Subcutaneous abdominal adipose tissue (tissue), 5 donors: ENCODE results near the gene WBP2NL.
A peak's percentile ranks its signal among the peaks of the same experiment; 100 is the strongest.
"Not testable (repeated sequence)": the region's sequence is repeated elsewhere in the genome, so short reads cannot be mapped to it uniquely, and the experiment has no call there.

ENCODE experiments used
- H3K27ac ChIP-seq: one replicate; pipeline ENCODE4 v1.7.0; 2013; ENCODE audit warnings: low read depth, mild to moderate bottlenecking, inconsistent platforms, low read length, moderate library complexity
- H3K27me3 ChIP-seq, 5 donors: one replicate each; pipeline ENCODE4 v1.7.0; 2013; ENCODE audit warnings: low read length in 5 of 5, inconsistent platforms in 1 of 5; ENCODE audit not compliant: control insufficient read depth in 5 of 5, insufficient read depth in 4 of 5
- H3K36me3 ChIP-seq, 5 donors: one replicate each; pipeline ENCODE4 v1.7.0; 2013; ENCODE audit warnings: low read length in 5 of 5; ENCODE audit not compliant: control insufficient read depth in 5 of 5, insufficient read depth in 5 of 5
- H3K4me1 ChIP-seq, 5 donors: one replicate each; pipeline ENCODE4 v1.7.0; 2013; ENCODE audit warnings: low read length in 5 of 5, mild to moderate bottlenecking in 3 of 5, moderate library complexity in 1 of 5; ENCODE audit not compliant: control insufficient read depth in 5 of 5, insufficient read depth in 5 of 5
- H3K4me3 ChIP-seq, 5 donors: one replicate each; pipeline ENCODE4 v1.7.0; 2013; ENCODE audit warnings: low read length in 5 of 5, low read depth in 1 of 5
- H3K9ac ChIP-seq, 5 donors: one replicate each; pipeline ENCODE4 v1.7.0; 2013; ENCODE audit warnings: low read length in 5 of 5, mild to moderate bottlenecking in 4 of 5, moderate library complexity in 3 of 5
- H3K9me3 ChIP-seq, 5 donors: one replicate each; pipeline ENCODE4 v1.7.0; 2013; ENCODE audit warnings: low read length in 5 of 5; ENCODE audit not compliant: control insufficient read depth in 5 of 5
- donor health status: healthy.
- donor health status: healthy.
- donor health status: healthy.
- donor health status: healthy.
- donor health status: healthy.

Gene WBP2NL

GRCh38 chr22:41998361-41999261 is at the start of gene WBP2NL:
TSS of gene WBP2NL (plus strand) at chr22:41998788. CDS start at chr22:41998819, 31 bp downstream.
- peaks cover 0 to 9% (median 0%) of the 10 kb centered on the region in 5 donors for H3K36me3 ChIP-seq
- H3K9ac ChIP-seq, result peak within 1 kb of the TSS in 3 of 5 donors; percentile 47 to 71 (median 56)
- H3K27me3 ChIP-seq, result no peaks in the 10 kb centered on the region
- H3K4me3 ChIP-seq, result peak within 1 kb of the TSS; percentile 70 to 82 (median 79)
- no peak within 1 kb of the TSS for H3K27ac ChIP-seq
- peaks cover 0 to 12% (median 0%) of the 10 kb centered on the region in 5 donors for H3K9me3 ChIP-seq
- peaks cover 0 to 20% (median 13%) of the 10 kb centered on the region in 5 donors for H3K4me1 ChIP-seq

DNA sequence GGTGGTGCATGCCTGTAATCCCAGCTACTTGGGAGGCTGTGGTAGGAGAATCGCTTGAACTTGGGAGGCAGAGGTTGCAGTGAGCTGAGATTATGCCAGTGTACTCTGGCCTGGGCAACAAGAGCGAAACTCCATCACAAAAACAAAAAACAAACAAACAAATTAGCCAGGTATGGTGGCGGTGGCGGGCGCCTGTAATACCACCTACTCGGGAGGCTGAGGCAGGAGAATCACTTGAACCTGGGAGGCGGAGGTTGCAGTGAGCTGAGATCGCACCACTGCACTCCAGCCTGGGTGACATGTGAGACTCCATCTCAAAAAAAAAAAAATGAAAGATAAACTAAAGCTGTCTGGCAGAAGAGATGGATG is 49.7 kb upstream of the WBP2NL start:
- H3K36me3 ChIP-seq, H3K9ac ChIP-seq, H3K9me3 ChIP-seq, H3K4me3 ChIP-seq, H3K27ac ChIP-seq: not testable (repeated sequence)
- H3K4me1 ChIP-seq, result peaks cover 0 to 20% (median 15%) of the 10 kb centered on the region in 5 donors
- peaks cover 3 to 16% (median 8%) of the 10 kb centered on the region in 5 donors for H3K27me3 ChIP-seq

GRCh38 chr22:41949297-41949965 is 49.2 kb upstream of the WBP2NL start:
- H3K36me3 ChIP-seq, result no peaks in the 10 kb centered on the region
- H3K4me1 ChIP-seq, result peaks cover 0 to 20% (median 15%) of the 10 kb centered on the region in 5 donors
- H3K9me3 ChIP-seq, result no peaks in the 10 kb centered on the region
- H3K27me3 ChIP-seq, result peaks cover 3 to 16% (median 8%) of the 10 kb centered on the region in 5 donors
- no peak overlapping the region for H3K4me3 ChIP-seq
- no peak overlapping the region for H3K27ac ChIP-seq
- H3K9ac ChIP-seq, result no peak overlapping the region

DNA sequence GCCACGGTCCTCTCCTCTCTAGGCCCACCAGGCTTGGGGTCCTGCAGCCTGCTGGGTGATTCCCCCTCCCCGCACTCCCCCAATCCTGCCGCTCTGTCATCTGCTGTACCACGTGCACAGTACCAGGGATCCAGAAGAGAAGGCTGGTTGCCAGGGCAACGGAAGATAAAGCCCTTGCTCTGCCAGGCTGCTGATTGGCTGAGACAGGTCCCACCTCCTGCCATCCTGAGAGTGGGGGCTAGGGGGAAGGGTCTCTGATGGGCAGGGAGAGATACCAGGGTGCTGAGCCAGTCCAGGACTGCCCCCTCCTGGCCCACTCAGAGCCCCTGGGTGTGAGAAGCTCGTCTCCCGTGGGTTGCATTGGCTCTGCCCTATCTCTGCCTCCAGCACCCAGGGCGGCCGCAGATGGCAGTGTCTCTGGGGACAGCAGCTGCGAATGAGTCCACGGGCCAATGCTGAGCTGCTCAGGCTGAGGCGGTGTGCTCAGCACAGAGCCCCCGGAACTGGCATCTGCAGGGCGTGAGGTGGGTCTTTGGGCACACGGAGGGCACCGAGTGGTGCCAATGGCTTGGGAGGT is 46.6 kb upstream of the WBP2NL start, which contains the start of gene SMIM45:
SMIM45 (plus strand) TSS at position 253 of the 577 bp plus-strand sequence.
- H3K4me1 ChIP-seq, result peaks cover 0 to 5% (median 4%) of the 10 kb centered on the region in 5 donors
- no peaks in the 10 kb centered on the region for H3K9me3 ChIP-seq
- no peaks in the 10 kb centered on the region for H3K36me3 ChIP-seq
- H3K27ac ChIP-seq, result no peak within 1 kb of the TSS
- H3K27me3 ChIP-seq, result peaks cover 3 to 13% (median 5%) of the 10 kb centered on the region in 5 donors
- H3K9ac ChIP-seq, result no peak within 1 kb of the TSS
- H3K4me3 ChIP-seq, result no peak within 1 kb of the TSS

DNA sequence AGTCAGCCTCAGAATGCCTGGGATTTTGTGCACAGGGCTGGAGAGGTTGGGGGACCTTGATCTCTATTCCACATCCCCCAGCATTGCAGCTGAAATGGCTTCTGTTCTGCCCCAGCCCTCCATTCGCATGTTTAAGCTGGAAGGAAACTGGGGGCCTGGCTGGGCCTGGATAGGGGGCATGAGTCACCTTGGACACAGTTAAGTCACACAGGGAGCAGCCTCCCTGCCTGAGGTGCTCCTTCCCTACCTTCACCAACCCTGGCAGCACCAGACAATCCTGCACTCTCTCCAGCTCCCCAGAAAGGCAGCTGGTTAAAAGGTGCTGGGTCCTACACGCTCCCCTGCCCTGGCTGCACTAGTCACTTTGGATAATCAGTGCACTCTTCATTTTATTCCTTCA is 45.9 kb upstream of the WBP2NL start:
- no peak overlapping the region for H3K9ac ChIP-seq
- no peaks in the 10 kb centered on the region for H3K9me3 ChIP-seq
- H3K4me1 ChIP-seq, result peaks cover 0 to 4% (median 3%) of the 10 kb centered on the region in 5 donors
- H3K36me3 ChIP-seq, result no peaks in the 10 kb centered on the region
- peaks cover 3 to 13% (median 5%) of the 10 kb centered on the region in 5 donors for H3K27me3 ChIP-seq
- no peak overlapping the region for H3K27ac ChIP-seq
- no peak overlapping the region for H3K4me3 ChIP-seq

- H3K4me1 ChIP-seq, result peaks cover 0 to 14% (median 7%) of the 10 kb centered on the region in 5 donors
- no peak overlapping the region for H3K27ac ChIP-seq
- peaks cover 0 to under 1% (median 0%) of the 10 kb centered on the region in 5 donors for H3K27me3 ChIP-seq
- no peaks in the 10 kb centered on the region for H3K36me3 ChIP-seq
- H3K4me3 ChIP-seq, result peak overlapping the region in 1 of 5 donors; percentile 18
- no peak overlapping the region for H3K9ac ChIP-seq
- no peaks in the 10 kb centered on the region for H3K9me3 ChIP-seq
These were observed 40.5 kb upstream of the WBP2NL start for GRCh38 chr22:41957941-41958556.

GRCh38 chr22:41963453-41964111 is 35.0 kb upstream of the WBP2NL start:
- peaks cover 0 to 16% (median 14%) of the 10 kb centered on the region in 5 donors for H3K4me1 ChIP-seq
- no peak overlapping the region for H3K9ac ChIP-seq
- H3K27me3 ChIP-seq, result peaks cover 0 to 2% (median 0%) of the 10 kb centered on the region in 5 donors
- H3K36me3 ChIP-seq, result no peaks in the 10 kb centered on the region
- H3K27ac ChIP-seq, result no peak overlapping the region
- H3K9me3 ChIP-seq, result no peaks in the 10 kb centered on the region
- no peak overlapping the region for H3K4me3 ChIP-seq

DNA sequence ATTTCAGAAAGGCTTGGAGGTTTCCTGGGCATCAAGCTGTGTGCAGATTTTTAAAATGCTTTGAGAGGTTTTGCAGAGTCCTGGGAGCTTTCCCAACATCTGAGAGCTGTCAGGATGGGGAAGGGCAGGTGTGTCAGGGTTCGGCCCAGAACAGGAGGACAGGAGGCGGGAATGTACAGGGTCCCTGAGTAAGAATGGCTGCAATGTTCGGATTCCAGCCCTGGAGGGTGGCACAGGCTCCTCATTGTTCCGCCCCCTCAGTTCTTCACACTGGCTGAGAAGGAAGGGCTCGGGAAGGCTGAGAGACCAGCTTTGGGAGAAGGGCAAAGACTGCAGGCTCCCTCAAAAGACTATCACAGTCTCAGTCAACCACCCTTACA is 34.5 kb upstream of the WBP2NL start:
- Histone ChIP-seq H3K27ac (no peak overlapping the region), H3K9ac (no peak overlapping the region)

GRCh38 chr22:41966225-41966606 is 32.4 kb upstream of the WBP2NL start:
- Histone ChIP-seq H3K9ac (no peak overlapping the region), H3K4me1 (peaks cover 0 to 10% (median 10%) of the 10 kb centered on the region in 5 donors), H3K27me3 (peaks cover 0 to 15% (median 11%) of the 10 kb centered on the region in 5 donors), H3K9me3 (no peaks in the 10 kb centered on the region), H3K36me3 (no peaks in the 10 kb centered on the region), H3K27ac (no peak overlapping the region), H3K4me3 (no peak overlapping the region)

More for the DNA sequence above, 34.5 kb upstream of the WBP2NL start:
- H3K9me3 ChIP-seq, result no peaks in the 10 kb centered on the region
- H3K4me3 ChIP-seq, result no peak overlapping the region
- peaks cover 0 to 4% (median 0%) of the 10 kb centered on the region in 5 donors for H3K27me3 ChIP-seq
- peaks cover 0 to 16% (median 14%) of the 10 kb centered on the region in 5 donors for H3K4me1 ChIP-seq
- no peaks in the 10 kb centered on the region for H3K36me3 ChIP-seq
